Activated B cell treated with CpG ODN at 0.5 μM for 24 hours (primary cell): ENCODE results near the gene GPAT3. TPM values are rescaled to one million over a fixed set of nuclear protein-coding genes. Genes with fewer than 3 reads are reported as not detected.

ENCODE experiments used
- ATAC-seq: fragments of 200-7000 bp; cut with Tn5 transposase; one replicate; pipeline ENCODE4 v1.10.0; 2021; ENCODE audit warnings: low read depth, mild to moderate bottlenecking, moderate library complexity
- CTCF ChIA-PET: fragments of 350-600 bp; sonication (Branson Sonifier 250); formaldehyde crosslinking; loops from one replicate; lab custom pipeline; 2021; ENCODE audit warnings: antibody characterized with exemption; lab: Charles Lee
- POLR2A ChIA-PET: fragments of 350-600 bp; sonication (Branson Sonifier 250); formaldehyde crosslinking; loops from one replicate; lab custom pipeline; 2021; ENCODE audit warnings: antibody characterized with exemption; lab: Charles Lee
- DNase-seq: peaks from one replicate; pipeline ENCODE4 v3.0.0; 2022
- H3K27ac Mint-ChIP-seq: one replicate; pipeline ENCODE4 v1.8.0; 2020; ENCODE audit warnings: mixed read lengths
- H3K27me3 Mint-ChIP-seq: one replicate; pipeline ENCODE4 v1.8.0; 2021; ENCODE audit warnings: mixed read lengths
- H3K36me3 Mint-ChIP-seq: one replicate; pipeline ENCODE4 v1.8.0; 2021; ENCODE audit warnings: low read depth, mixed read lengths
- H3K4me1 Mint-ChIP-seq: one replicate; pipeline ENCODE4 v1.8.0; 2021; ENCODE audit warnings: mixed read lengths
- H3K4me3 Mint-ChIP-seq: one replicate; pipeline ENCODE4 v1.8.0; 2020; ENCODE audit warnings: mild to moderate bottlenecking, mixed read lengths
- H3K9me3 Mint-ChIP-seq: one replicate; pipeline ENCODE4 v1.8.0; 2020; ENCODE audit warnings: mixed read lengths
- intact Hi-C: fragments of 100-400 bp; cut with micrococcal nuclease; formaldehyde crosslinking; loops from one replicate; pipeline ENCODE4 v1.15.1; 2024
- total RNA-seq: library from RNA; stranded (reverse); gene quantifications from 2 replicates; pipeline ENCODE4 v1.2.3, GENCODE V29; 2022
- TF ChIP-seq, protein P1 (sequence below): fragments of 200-600 bp; IDR thresholded peaks from one replicate; pipeline ENCODE4 v1.8.0; 2022; ENCODE audit warnings: antibody characterized with exemption, mild to moderate bottlenecking

GPAT3 gene
- total RNA-seq, 1 donor from 2014 or later: 0.91 TPM

DNA sequence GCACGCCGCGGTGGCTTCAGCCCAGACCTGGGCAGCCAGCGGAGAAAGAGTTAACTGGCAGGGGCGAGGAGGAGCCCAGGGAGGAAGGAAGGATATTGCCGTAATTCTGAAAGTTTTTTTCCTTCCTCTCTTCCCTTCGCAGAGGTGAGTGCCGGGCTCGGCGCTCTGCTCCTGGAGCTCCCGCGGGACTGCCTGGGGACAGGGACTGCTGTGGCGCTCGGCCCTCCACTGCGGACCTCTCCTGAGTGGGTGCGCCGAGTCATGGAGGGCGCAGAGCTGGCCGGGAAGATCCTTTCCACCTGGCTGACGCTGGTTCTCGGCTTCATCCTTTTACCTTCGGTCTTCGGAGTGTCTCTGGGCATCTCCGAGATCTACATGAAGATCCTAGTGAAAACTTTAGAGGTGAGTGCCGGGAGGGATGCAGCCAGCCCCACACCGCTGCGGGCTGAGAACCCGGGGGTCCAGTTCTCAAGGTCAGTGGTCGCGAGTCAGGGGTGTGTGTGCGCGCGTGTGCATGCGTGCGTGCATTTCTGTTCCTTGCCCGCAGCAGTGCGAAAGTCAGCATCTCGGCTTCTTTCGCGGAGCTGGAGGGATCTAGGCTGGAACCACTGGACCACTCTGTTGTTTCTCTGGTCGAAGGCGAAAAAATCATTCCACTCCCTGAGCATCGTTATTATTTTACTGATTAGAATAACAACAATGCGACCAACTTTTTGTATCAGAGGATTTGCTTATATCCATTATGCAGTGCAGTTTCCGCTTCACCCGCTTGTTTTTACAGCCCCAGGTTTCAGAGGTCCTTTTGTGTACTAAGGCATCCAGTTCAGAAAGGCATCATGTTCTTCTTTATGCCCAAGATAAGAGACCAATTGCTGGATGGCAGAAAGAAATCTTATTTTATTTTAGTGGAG lies 709 bp downstream of the GPAT3 start:
- TF ChIP-seq, protein P1, sequence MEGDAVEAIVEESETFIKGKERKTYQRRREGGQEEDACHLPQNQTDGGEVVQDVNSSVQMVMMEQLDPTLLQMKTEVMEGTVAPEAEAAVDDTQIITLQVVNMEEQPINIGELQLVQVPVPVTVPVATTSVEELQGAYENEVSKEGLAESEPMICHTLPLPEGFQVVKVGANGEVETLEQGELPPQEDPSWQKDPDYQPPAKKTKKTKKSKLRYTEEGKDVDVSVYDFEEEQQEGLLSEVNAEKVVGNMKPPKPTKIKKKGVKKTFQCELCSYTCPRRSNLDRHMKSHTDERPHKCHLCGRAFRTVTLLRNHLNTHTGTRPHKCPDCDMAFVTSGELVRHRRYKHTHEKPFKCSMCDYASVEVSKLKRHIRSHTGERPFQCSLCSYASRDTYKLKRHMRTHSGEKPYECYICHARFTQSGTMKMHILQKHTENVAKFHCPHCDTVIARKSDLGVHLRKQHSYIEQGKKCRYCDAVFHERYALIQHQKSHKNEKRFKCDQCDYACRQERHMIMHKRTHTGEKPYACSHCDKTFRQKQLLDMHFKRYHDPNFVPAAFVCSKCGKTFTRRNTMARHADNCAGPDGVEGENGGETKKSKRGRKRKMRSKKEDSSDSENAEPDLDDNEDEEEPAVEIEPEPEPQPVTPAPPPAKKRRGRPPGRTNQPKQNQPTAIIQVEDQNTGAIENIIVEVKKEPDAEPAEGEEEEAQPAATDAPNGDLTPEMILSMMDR: no peak
- H3K36me3 Mint-ChIP-seq: no peaks in the 10 kb centered on the region
- H3K27me3 Mint-ChIP-seq: peaks cover 37% of the 10 kb centered on the region
- peak overlapping the region; percentile 88 for H3K4me3 Mint-ChIP-seq
- DNase-seq: no peak
- H3K27ac Mint-ChIP-seq: peak overlapping the region; percentile 41
- intact Hi-C loops: loop anchor here (1.0 to 2.0 kb wide), 2 partner anchors 46 to 52 kb away; partner anchors contain the start of gene ABRAXAS1
- H3K4me1 Mint-ChIP-seq: peaks cover 16% of the 10 kb centered on the region
- CTCF ChIA-PET: no interaction called here
- POLR2A ChIA-PET: interaction anchor here (0.8 to 3.8 kb wide), 5 partner anchors 18 to 1107 kb away, joined by 3 to 22 read pairs (median 6); partner anchors contain the start of genes ABRAXAS1 and HNRNPDL
- no peaks in the 10 kb centered on the region for H3K9me3 Mint-ChIP-seq
- peak; percentile 16 for ATAC-seq

DNA sequence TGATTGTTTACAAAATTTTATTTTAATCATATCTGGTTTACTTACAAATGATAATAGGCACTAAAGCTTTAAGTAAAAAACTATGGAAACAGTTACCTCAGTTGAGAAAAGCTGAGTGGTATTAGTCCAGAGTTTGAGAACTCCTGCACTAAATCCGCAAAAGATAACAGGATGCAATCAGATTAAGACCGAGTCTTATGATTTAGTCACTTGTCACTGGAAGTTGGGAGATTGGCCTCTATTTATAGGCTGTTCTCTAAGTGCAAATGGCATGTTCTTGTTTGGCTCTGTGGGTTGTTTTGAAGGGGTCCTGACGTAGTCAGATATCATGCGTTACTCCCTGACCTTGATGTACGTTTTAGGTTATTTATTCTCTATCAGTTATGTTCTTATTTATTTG lies 6.3 kb downstream of the GPAT3 start:
- DNase-seq: no peak
- Mint-ChIP-seq H3K9me3 (no peaks in the 10 kb centered on the region), H3K27ac (no peak overlapping the region), H3K4me1 (no peaks in the 10 kb centered on the region), H3K36me3 (no peaks in the 10 kb centered on the region), H3K4me3 (no peak overlapping the region), H3K27me3 (peaks cover 1% of the 10 kb centered on the region)
- TF ChIP-seq, protein P1: no peak
- intact Hi-C loops: no loop called here
- no peak for ATAC-seq
- ChIA-PET CTCF (no interaction called here), POLR2A (no interaction called here)

DNA sequence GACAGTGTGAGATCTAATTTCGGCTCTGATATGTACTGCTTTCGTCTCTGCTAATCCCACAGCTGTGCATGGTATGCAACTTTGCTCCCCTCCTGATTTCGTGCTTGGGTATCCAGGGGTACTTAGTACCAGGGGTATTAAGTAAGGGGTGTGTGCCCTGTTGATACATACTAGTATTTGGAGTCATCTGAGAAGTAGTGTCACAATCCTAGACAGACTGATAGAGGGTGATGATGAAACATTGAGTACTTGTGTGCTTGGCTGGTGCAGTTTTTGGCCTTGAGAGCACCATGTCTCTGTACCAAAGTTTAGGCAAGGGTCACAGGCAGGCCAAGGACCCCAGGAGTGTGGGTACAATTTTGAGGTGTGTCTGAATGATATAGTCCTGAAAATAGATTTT lies 10.9 kb downstream of the GPAT3 start:
- DNase-seq (no peak), ATAC-seq (no peak)
- ChIA-PET POLR2A (no interaction called here), CTCF (no interaction called here)
- H3K27me3 Mint-ChIP-seq: no peaks in the 10 kb centered on the region
- H3K9me3 Mint-ChIP-seq: no peaks in the 10 kb centered on the region
- TF ChIP-seq, protein P1: no peak
- no peaks in the 10 kb centered on the region for H3K36me3 Mint-ChIP-seq
- H3K27ac Mint-ChIP-seq: no peak overlapping the region
- H3K4me3 Mint-ChIP-seq: no peak overlapping the region
- intact Hi-C loops: no loop called here
- H3K4me1 Mint-ChIP-seq: no peaks in the 10 kb centered on the region

DNA sequence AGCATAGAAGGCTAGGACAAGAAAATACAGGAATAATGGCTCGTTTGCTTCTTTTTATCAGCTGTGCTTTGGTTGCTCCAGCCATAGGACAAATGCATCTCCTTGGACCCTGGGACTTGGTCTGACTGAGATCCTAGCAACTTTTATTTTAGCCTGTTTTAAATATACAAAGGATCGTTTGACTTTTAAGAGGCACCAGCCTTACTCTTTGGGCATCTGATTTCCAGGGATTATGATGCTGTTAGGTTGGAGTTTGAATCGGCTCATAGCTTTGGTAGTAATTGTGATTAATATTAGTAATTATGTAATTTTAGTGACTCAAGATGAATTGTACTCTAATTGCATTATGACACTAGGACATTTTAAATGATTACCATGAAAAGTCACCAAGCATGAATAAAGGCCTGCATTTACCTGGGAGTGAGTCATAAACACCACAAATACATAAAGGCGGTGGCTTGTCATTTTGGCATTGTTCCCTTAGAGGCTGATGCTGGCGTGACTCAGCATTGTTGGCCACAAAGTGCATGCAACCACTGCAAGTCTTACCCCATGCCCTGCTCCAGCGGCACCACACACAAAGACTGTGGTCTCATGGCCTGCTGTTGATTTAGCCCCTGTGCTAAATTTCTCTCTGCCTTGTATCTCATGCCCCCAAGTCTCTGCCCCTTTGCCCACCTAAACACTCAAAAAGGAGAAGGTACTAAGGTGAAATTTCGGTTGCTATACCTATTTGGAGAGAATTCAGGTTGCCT lies 12.4 kb downstream of the GPAT3 start:
- ChIA-PET POLR2A (no interaction called here), CTCF (no interaction called here)
- Mint-ChIP-seq H3K9me3 (no peaks in the 10 kb centered on the region), H3K4me1 (no peaks in the 10 kb centered on the region), H3K36me3 (no peaks in the 10 kb centered on the region), H3K27me3 (no peaks in the 10 kb centered on the region), H3K4me3 (no peak overlapping the region), H3K27ac (no peak overlapping the region)
- intact Hi-C loops: no loop called here
- peak; percentile 50 for ATAC-seq
- TF ChIP-seq, protein P1: no peak
- no peak for DNase-seq

DNA sequence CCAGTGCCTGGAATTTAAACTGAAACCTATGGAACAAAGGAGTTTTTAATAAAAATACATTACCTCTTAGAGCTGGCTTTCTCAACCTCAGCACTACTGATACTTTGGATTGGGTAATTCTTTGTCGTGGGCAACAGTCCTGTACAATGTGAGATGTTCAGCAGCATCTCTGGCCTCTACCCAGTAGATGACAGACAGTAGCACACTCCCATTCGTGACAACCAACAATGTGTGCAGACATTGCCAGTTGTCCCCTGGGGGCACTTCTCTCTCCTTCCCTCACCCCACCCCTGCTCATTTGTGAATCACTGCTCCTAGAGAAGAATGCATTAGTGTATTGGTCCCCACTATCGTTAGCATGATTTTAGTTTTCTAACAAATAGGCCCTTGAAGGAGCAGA lies 16.2 kb downstream of the GPAT3 start:
- no peaks in the 10 kb centered on the region for H3K36me3 Mint-ChIP-seq
- peaks cover 4% of the 10 kb centered on the region for H3K4me1 Mint-ChIP-seq
- ChIA-PET POLR2A (no interaction called here), CTCF (no interaction called here)
- DNase-seq (no peak), ATAC-seq (no peak)
- H3K4me3 Mint-ChIP-seq: no peak overlapping the region
- H3K27ac Mint-ChIP-seq: no peak overlapping the region
- no peaks in the 10 kb centered on the region for H3K27me3 Mint-ChIP-seq
- no peaks in the 10 kb centered on the region for H3K9me3 Mint-ChIP-seq
- intact Hi-C loops: no loop called here
- TF ChIP-seq, protein P1: no peak
